Stimulated activated CD8-positive, alpha-beta memory T cell treated with anti-CD3 and anti-CD28 coated beads, Interleukin-15, amount 100 ng/mL, for 24 hours (primary cell): ENCODE data around the gene JARID2.

Source experiments
- DNase-seq: peaks from one replicate; pipeline ENCODE4 v3.0.0-alpha.2; 2020; ENCODE audit warnings: low read depth

JARID2 gene

GRCh38 chr6:15247500-15248450 lies 1.9 kb downstream of the JARID2 start:
- peak; percentile 37 for DNase-seq

DNA sequence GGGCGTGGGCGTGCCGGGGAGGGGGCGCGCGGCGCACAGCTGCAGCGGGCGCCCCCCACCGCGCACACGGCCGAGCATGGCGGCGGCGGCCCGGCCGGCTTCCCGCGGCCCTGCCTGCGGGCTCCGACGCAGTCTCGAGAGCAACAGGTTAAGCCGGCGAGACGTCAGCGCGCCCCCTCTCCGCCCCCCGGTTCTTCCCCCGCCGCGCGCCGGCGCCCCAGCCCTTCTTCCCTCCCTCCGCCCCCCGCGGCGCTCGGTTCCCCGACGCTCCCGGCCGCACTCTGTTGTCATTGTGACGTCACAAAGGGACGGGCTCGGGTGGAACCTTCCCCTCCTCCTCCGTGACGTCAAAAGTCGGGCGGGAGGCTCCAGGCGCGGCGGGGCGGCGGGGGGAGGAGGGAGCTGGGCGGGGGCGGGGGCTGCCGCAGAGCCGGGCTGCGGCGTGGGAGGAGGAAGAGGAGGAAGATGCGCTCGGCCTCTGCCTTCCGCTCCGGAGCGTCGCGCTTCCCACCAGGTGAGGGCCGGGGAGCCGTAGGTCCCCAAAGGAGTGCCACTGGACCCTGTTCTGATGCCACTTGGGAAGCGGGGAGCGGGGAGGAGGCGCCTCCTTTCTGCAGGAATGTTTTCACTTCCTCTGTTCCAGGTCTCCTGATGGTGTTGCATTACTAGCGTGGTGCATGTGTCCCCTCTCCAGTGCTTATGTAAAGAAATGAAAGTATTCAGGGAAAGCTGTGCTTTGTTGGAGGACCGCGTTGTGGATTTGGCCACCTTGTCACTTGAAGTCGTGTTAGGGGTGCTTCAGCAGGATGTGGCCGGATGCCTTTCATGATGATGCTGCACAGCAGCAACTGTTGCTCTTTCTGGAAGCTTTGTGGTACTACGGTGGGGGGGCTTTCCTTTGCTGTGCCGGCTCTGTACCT lies 2.8 kb downstream of the JARID2 start:
- DNase-seq, result peak; percentile 79

DNA sequence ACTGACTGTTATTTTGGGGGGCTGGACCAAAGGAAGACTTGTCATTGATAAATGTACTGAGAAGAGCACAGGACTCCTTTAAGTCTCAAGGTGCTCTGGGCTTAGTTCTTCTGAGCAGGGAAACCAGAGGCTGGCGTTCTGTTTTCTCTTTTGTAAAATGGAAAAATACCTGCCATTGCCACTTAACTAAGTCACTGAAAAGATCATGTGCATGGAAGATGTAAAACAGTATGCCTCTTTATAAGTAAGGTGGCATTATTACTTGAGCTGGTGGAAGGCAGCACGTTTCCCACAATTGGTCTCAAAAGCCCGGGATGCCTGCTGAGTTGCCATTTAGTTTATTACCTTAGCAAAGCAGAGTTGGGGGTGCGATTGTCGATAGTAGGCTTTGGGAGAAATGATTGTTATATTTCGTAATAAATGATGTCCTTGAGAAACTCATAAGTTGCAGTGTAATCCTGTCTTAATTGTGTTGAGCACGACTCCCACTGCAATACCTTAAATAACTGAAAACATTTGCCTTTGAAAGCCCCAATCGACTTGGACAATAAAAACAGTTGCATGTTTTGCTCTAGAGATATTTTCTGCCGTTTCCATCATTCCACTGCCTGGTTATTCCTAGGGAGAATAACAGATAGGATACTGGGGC lies 3.6 kb downstream of the JARID2 start:
- no peak for DNase-seq

GRCh38 chr6:15250187-15251168 lies 4.6 kb downstream of the JARID2 start:
- DNase-seq, result no peak

GRCh38 chr6:15252195-15252594 lies 6.3 kb downstream of the JARID2 start:
- DNase-seq, result no peak

GRCh38 chr6:15253203-15254022 lies 7.5 kb downstream of the JARID2 start:
- DNase-seq, result no peak

DNA sequence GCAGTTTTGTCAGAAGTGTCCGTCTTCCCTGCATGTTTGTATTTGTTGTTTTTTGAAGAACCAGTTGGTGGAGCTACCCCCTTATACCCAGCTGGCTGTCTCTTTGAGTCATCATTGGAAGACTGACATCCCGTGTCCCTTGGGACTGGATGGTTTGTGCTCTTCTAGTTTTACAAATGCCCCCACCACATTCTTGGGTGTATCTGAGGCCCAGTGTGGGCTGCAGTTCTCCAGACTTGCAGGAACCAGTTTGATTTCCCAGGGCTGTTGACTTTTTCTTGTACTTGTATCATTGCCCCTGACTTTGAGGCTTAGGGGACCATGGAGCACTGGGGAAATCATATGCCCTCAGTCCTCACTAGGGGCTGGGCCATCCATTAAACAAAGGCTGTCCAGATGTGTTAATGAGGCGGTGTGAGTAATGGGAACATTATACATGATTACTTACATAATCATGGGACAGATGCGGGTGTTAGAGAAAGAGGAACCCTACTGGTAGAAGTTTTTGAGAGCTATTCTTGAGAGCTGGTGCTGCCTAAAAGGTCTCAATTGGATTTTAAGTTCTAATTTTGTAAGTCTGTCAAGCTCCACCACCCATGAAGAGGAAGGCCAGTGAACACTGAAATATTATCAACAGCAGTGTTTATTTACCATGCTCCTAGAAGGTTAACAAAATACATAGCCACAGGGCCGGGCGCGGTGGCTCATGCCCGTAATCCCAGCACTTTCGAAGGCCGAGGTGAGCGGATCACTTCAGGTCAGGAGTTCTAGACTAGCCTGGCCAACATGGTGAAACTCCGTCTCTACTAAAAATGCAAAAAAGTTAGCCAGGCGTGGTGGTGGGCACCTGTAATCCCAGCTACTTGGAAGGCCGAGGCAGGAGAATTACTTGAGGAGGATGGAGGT lies 8.5 kb downstream of the JARID2 start:
- DNase-seq, result no peak

DNA sequence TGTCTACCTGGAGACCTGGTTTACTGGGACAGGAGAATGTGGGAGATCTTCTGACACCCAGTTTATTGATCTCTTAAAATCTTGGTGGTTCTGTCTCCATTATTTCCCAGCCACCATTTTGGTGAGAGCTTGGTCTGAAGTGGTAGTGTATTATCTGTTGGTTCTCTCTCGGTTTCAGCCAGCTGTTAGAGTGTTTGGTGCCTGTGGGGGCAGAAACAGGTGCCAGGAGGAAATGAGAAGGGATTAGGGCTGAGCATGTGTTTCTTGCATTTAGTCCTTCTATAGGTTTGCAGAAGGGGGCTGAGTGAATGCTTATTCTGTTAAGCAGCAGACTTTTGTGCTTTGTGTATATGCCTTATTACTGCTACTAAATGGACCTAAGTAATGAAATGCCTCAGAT lies 9.6 kb downstream of the JARID2 start:
- no peak for DNase-seq

DNA sequence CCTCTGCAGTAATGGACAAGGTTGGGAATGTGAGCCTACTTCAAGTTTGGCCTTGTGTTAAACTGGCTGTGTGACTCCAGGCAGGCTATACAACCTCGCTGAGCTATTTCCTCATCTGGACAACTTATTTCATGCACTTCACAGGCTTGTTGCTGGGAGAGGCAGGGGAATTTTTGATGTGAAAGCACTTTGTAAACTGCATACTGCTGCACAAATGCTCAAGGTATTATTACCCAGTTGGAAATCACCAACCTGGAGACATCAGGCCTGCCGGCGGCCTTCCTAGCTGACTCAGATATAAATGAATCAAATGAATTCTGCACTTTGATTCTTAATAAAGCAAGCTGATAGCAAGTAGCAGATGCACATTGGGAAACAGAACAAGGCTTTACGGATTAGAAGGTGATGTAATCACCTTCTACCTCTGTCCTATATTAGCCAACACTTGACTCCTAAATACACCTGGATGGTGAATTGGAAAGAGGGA lies 10.1 kb downstream of the JARID2 start:
- no peak for DNase-seq

- DNase-seq, result no peak
Measured at GRCh38 chr6:15256538-15257271, 10.8 kb downstream of the JARID2 start.

- no peak for DNase-seq
Measured at GRCh38 chr6:15257357-15258132, 11.7 kb downstream of the JARID2 start.

DNA sequence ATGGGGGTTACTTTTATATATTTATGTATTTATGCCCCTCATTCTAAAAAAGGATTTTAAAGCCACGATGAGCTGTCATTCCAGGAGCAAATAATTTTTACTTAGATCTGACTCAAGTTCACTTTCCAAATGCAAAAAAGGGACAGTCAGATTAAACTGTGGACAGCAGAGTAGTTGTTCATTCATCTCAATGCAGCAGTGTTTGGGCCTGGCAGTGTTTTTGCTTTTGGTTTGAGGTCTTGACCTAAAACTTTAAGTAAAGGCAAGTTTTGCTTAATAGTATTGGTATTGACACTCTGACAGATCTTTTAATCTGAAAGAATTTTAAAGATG lies 13.9 kb downstream of the JARID2 start:
- no peak for DNase-seq

- DNase-seq, result no peak
Measured at GRCh38 chr6:15260099-15260821, 14.4 kb downstream of the JARID2 start.

DNA sequence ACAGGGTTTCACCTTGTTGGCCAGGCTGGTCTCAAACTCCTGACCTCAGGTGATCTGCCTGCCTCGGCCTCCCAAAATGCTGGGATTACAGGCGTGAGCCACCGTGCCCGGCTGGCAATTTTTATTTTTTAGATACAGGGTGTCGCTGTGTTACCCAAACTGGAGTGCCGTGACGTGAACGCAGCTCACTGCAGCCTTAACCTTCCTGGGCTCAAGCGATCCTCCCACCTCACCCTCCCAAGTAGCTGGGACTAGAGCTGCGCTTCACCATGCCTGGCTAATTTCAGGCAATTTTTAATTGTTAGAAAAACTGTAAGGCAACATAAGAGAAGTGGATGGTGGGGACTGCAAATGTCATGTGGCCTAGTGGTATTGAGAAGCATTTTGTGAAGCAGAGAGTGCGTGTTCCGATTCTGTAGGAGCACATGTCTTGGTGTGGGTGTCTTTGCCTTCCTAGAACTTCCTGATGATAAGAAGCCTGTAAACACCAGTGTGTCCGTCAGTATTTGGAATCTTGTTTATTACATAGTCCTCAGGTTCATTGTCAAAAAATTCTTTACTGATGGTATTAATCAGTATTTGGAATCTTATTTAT lies 18.0 kb downstream of the JARID2 start:
- no peak for DNase-seq

DNA sequence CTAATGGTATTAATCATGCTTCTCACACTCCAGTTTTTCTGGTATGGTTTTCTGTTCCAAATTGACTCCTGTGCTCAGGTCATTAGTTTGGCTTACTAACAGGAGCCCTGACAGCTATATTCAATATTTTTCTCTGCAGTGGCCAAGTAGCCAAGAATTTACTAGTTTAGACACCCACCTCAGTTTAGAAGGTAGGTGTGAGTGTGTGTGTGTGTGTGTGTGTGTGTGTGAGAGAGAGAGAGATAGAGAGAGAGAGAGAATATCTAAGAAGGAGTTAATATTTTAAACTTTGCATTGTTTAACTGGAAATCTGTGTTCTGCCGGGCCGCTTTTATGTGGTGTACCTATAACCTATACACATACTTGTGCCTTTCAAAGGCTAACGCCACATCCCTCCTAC lies 18.5 kb downstream of the JARID2 start:
- DNase-seq, result no peak
